Activated T-helper 1 cell treated with anti-CD3 and anti-CD28 coated beads, Interleukin-12 subunit alpha, Interleukin-12 subunit beta, Interleukin-2, Interleukin-4 antibody, amounts not matched to agents 30 ng/mL and 10 ng/mL and 1 ng/mL, durations not matched to agents 14 hours and 24 hours and 36 hours (primary cell): ENCODE data around the gene FYCO1. TPM values are rescaled to one million over a fixed set of nuclear protein-coding genes. Genes with fewer than 3 reads are reported as not detected.

Experiments
- DNase-seq: peaks from one replicate; pipeline ENCODE4 v3.0.0; 2021; ENCODE audit warnings: low spot score
- H3K27ac Mint-ChIP-seq: one replicate; pipeline ENCODE4 v1.8.0; 2021; ENCODE audit warnings: mild to moderate bottlenecking, mixed read lengths
- H3K27me3 Mint-ChIP-seq: one replicate; pipeline ENCODE4 v1.8.0; 2022; ENCODE audit warnings: mild to moderate bottlenecking, moderate library complexity, mixed read lengths; ENCODE audit not compliant: insufficient read depth
- H3K36me3 Mint-ChIP-seq: one replicate; pipeline ENCODE4 v1.8.0; 2021; ENCODE audit warnings: low read depth, mixed read lengths
- H3K4me1 Mint-ChIP-seq: one replicate; pipeline ENCODE4 v1.8.0; 2021; ENCODE audit warnings: low read depth, mixed read lengths
- H3K4me3 Mint-ChIP-seq: one replicate; pipeline ENCODE4 v1.8.0; 2021; ENCODE audit warnings: mild to moderate bottlenecking, moderate library complexity, mixed read lengths
- H3K9me3 Mint-ChIP-seq: one replicate; pipeline ENCODE4 v1.8.0; 2021; ENCODE audit warnings: mixed read lengths
- intact Hi-C: fragments of 100-400 bp; cut with micrococcal nuclease; formaldehyde crosslinking; loops from one replicate; pipeline ENCODE4 v1.15.1; 2024
- total RNA-seq: library from RNA; stranded (reverse); gene quantifications from 2 replicates; pipeline ENCODE4 v1.2.3, GENCODE V29; 2022

The FYCO1 gene
- total RNA-seq, 1 donor from 2014 or later, result 16.3 TPM

DNA sequence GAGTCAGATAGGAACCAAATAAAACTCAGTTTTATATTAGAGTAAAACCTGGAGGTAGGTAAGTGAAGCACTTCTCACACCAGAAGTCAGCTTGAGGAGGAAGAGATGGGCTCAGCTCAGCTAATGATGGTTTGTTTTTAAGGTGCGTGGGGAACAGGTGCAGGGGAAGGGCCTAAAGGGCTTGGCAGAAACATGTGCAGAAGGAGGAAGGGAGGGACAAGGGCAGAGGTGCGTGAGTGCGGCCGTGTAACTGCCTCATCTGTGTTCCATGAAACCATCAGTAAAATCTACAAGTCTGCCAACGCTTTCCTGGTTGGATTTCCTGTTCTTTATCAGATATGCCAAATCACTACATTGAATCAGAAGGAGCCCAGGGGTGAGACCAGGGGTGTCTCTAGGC, 19.9 kb downstream of the FYCO1 start:
- H3K4me1 Mint-ChIP-seq, result peaks cover 98% of the 10 kb centered on the region
- intact Hi-C loops, result loop anchor here (1.0 to 5.0 kb wide), 2 partner anchors 11 to 317 kb away; no protein-coding TSS in a partner anchor
- no peak for DNase-seq
- H3K27ac Mint-ChIP-seq, result peak overlapping the region; percentile 90
- H3K4me3 Mint-ChIP-seq, result peak overlapping the region; percentile 24
- peaks cover 67% of the 10 kb centered on the region for H3K36me3 Mint-ChIP-seq
- peaks cover 3% of the 10 kb centered on the region for H3K9me3 Mint-ChIP-seq
- H3K27me3 Mint-ChIP-seq, result no peaks in the 10 kb centered on the region

DNA sequence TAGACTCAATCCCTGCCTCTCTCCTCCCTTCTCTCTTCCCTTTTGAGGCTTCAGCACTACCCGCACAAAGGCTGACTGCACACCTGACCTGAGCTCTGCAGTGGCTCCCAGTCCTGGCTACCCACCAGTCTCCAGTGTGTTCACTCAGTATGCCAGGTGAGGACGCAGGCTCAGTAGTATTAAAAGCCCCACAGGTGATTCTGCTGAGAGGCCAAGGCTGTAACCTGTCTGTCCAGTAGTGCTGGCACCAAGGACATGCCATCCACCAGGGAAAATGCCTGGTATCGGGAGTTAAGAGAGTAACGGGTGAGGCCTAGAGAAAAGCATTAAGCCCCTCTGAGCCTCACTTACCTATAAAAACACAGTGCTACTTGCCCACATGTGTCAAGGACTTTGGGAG, 20.9 kb downstream of the FYCO1 start:
- intact Hi-C loops, result loop anchor here (5.0 kb wide), 1 partner anchor 318 kb away; no protein-coding TSS in a partner anchor
- DNase-seq, result no peak
- peak overlapping the region; percentile 25 for H3K27ac Mint-ChIP-seq
- no peaks in the 10 kb centered on the region for H3K27me3 Mint-ChIP-seq
- H3K4me3 Mint-ChIP-seq, result no peak overlapping the region
- peaks cover 98% of the 10 kb centered on the region for H3K4me1 Mint-ChIP-seq
- peaks cover 74% of the 10 kb centered on the region for H3K36me3 Mint-ChIP-seq
- peaks cover 3% of the 10 kb centered on the region for H3K9me3 Mint-ChIP-seq

DNA sequence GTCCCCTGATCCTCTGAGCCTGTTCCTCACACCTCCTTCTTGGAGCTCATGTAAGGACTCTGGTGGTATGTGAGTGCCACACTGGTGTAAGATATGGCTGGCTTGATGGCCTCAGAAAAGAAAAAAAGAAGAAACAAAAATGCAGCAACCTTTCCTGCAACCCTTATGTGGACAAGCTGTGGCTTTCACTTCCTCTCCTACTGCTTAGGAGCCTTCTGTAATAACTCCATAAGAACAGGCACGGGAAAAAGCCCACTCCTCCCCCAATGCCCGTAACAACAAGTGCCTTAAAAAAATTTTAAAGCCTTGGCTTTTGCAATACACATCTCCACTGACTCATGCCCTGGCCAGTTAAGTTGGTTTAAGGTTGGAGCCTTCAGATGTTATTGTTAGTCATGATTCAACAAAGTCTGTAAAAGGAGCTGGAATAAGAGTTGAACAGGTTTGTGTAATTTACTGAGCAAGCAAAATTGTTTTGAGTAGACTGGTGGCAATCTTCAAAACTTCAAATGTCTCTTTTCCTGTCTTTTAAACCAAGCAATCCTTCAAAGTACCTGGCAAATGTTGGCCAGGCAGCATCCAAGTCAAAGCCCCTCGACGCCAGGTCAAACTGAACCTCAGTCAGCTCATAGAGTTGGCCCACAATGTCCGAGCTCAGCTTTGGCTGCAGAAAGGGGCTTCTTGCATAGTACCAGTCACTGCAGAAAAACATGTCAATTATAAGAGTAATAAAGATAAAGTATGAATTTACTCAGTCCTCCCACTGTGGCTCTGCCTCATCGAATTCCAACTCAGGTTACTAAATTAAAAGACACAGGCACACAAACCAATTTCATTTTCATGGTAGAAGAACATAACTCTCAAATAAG, 22.9 kb downstream of the FYCO1 start:
- Mint-ChIP-seq H3K9me3 (no peaks in the 10 kb centered on the region), H3K27ac (peak overlapping the region; percentile 72), H3K4me3 (peak overlapping the region; percentile 32), H3K36me3 (peaks cover 78% of the 10 kb centered on the region), H3K27me3 (no peaks in the 10 kb centered on the region), H3K4me1 (peaks cover 98% of the 10 kb centered on the region)
- no peak for DNase-seq
- intact Hi-C loops, result loop anchor here (1.0 kb wide), 2 partner anchors 8 kb away; no protein-coding TSS in a partner anchor

- H3K9me3 Mint-ChIP-seq, result no peaks in the 10 kb centered on the region
- no peak overlapping the region for H3K27ac Mint-ChIP-seq
- intact Hi-C loops, result no loop called here
- DNase-seq, result no peak
- H3K4me3 Mint-ChIP-seq, result no peak overlapping the region
- H3K36me3 Mint-ChIP-seq, result peaks cover 77% of the 10 kb centered on the region
- no peaks in the 10 kb centered on the region for H3K27me3 Mint-ChIP-seq
- peaks cover 99% of the 10 kb centered on the region for H3K4me1 Mint-ChIP-seq
These were observed 25.7 kb downstream of the FYCO1 start for GRCh38 chr3:45969953-45970352.

- Mint-ChIP-seq H3K36me3 (peaks cover 76% of the 10 kb centered on the region), H3K4me3 (no peak overlapping the region), H3K27me3 (no peaks in the 10 kb centered on the region), H3K27ac (no peak overlapping the region), H3K9me3 (no peaks in the 10 kb centered on the region), H3K4me1 (peaks cover 99% of the 10 kb centered on the region)
- intact Hi-C loops, result no loop called here
- DNase-seq, result no peak
These were observed 26.5 kb downstream of the FYCO1 start for GRCh38 chr3:45969116-45969515.

GRCh38 chr3:45968706-45969105, 26.9 kb downstream of the FYCO1 start:
- H3K27me3 Mint-ChIP-seq, result no peaks in the 10 kb centered on the region
- intact Hi-C loops, result no loop called here
- H3K27ac Mint-ChIP-seq, result no peak overlapping the region
- peaks cover 80% of the 10 kb centered on the region for H3K36me3 Mint-ChIP-seq
- DNase-seq, result no peak
- peaks cover 100% of the 10 kb centered on the region for H3K4me1 Mint-ChIP-seq
- no peak overlapping the region for H3K4me3 Mint-ChIP-seq
- no peaks in the 10 kb centered on the region for H3K9me3 Mint-ChIP-seq

DNA sequence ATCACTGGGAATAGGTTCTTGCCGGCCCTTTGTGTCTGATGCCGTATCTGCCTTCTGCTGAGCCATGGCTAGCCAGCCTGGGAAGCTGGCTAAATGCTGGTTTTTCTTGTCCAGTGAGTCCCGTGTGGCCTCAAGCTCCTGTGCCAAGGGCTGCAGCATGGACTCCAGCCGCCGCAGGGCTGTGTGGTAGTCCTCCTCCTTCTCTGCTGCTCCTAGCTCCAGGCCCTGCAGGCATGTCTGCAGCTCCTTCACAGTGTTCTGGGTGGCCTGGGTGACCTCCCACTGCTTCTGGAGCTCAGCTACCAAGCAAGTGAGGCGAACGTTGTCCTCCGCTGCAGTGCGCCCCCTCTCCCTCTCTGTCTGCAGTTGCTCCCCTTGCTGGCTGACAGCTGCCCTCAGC, 27.5 kb downstream of the FYCO1 start:
- Mint-ChIP-seq H3K27me3 (no peaks in the 10 kb centered on the region), H3K9me3 (no peaks in the 10 kb centered on the region), H3K4me1 (peaks cover 100% of the 10 kb centered on the region), H3K36me3 (peaks cover 80% of the 10 kb centered on the region), H3K27ac (peak overlapping the region; percentile 15), H3K4me3 (no peak overlapping the region)
- no peak for DNase-seq
- intact Hi-C loops, result no loop called here

- intact Hi-C loops, result no loop called here
- Mint-ChIP-seq H3K36me3 (peaks cover 80% of the 10 kb centered on the region), H3K4me3 (no peak overlapping the region), H3K9me3 (no peaks in the 10 kb centered on the region), H3K27ac (peak overlapping the region; percentile 9), H3K4me1 (peaks cover 100% of the 10 kb centered on the region), H3K27me3 (no peaks in the 10 kb centered on the region)
- DNase-seq, result no peak
These were observed 27.9 kb downstream of the FYCO1 start for GRCh38 chr3:45967724-45968123.

DNA sequence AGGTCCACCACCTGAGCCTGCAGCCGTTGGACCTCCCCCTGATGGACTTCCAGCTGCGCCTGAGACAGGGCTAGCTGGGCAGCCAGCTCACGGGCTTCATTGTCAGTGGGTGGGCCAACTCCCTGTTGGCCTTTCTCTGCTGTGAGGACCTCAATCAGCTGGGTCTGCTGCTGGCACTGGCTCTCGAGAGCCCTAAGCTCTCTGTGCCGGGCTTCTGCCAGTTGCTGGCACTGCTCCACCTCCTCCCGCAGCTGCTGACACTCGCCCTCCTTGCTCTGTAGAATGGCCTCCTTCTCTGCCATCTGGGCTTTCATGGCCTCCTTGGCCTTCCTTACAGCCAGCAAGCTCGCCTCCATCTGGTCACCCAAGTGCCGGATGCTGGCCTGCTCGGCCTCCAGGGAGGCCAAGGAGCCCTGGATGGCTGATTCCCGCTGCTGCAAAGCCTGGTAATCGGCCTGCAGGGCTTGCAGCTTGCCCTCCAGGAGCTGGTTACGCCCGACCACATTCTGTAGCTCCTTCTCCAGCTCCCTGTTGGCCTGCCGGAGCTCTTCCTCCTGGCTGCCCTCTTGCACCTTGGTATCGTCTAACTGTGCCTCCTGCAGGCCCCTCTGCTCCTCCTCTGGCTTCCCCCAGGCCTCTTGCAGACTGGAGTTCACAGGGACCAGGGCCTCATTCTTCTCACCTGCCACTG, 28.5 kb downstream of the FYCO1 start:
- Mint-ChIP-seq H3K4me3 (peak overlapping the region; percentile 37), H3K27me3 (no peaks in the 10 kb centered on the region), H3K4me1 (peaks cover 100% of the 10 kb centered on the region), H3K36me3 (peaks cover 81% of the 10 kb centered on the region), H3K9me3 (no peaks in the 10 kb centered on the region), H3K27ac (no peak overlapping the region)
- intact Hi-C loops, result no loop called here
- no peak for DNase-seq

- no peaks in the 10 kb centered on the region for H3K27me3 Mint-ChIP-seq
- H3K9me3 Mint-ChIP-seq, result no peaks in the 10 kb centered on the region
- H3K4me1 Mint-ChIP-seq, result peaks cover 100% of the 10 kb centered on the region
- peak overlapping the region; percentile 37 for H3K4me3 Mint-ChIP-seq
- H3K27ac Mint-ChIP-seq, result no peak overlapping the region
- no peak for DNase-seq
- intact Hi-C loops, result no loop called here
- peaks cover 82% of the 10 kb centered on the region for H3K36me3 Mint-ChIP-seq
These were observed 29.2 kb downstream of the FYCO1 start for GRCh38 chr3:45966371-45966791.

DNA sequence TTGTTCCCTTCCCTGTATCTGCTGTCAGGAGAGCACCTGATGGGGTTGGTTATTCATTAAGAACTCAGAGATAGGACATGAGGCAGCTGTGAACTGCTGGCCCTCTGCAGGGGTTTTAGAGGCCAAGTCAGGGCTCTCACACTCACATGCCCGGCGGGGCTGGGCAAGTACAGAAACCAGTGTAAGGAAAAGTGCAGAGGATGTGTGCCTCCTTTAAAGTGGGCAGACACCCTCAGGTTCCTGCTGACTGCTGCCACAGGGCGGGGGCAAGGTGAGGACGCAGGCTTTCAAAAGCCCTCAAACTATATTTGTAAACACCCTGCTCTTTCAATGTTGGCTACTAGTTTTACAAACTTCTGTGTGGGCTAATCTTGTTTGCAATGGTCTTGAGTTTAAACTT, 30.0 kb downstream of the FYCO1 start:
- Mint-ChIP-seq H3K4me3 (peak overlapping the region; percentile 20), H3K27me3 (no peaks in the 10 kb centered on the region), H3K9me3 (peaks cover 4% of the 10 kb centered on the region), H3K36me3 (peaks cover 84% of the 10 kb centered on the region), H3K4me1 (peaks cover 97% of the 10 kb centered on the region), H3K27ac (peak overlapping the region; percentile 59)
- no peak for DNase-seq
- intact Hi-C loops, result loop anchor here (2.0 kb wide), 1 partner anchor 335 kb away; no protein-coding TSS in a partner anchor

DNA sequence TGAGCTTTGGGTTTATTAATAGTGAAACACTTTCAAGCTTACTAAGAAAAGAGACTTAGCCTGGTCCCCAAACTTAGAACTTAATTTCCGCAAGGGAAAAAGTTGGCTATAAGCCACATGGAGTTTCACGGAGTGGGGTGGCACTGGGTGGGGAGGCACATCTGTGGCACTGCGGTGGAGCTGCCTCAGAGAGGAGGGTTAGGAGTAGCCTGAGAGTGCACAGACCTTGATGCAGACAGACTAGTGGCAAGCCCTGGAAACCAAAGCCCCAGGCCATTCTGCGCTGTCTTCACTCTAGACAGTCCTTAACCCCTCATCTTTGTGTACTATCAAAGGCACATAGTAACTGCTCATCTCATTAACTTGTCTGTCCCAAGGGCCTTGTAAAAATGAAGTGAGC, 30.4 kb downstream of the FYCO1 start:
- H3K27ac Mint-ChIP-seq, result peak overlapping the region; percentile 59
- DNase-seq, result no peak
- H3K27me3 Mint-ChIP-seq, result no peaks in the 10 kb centered on the region
- H3K9me3 Mint-ChIP-seq, result peaks cover 4% of the 10 kb centered on the region
- peaks cover 84% of the 10 kb centered on the region for H3K36me3 Mint-ChIP-seq
- H3K4me3 Mint-ChIP-seq, result peak overlapping the region; percentile 20
- peaks cover 96% of the 10 kb centered on the region for H3K4me1 Mint-ChIP-seq
- intact Hi-C loops, result loop anchor here (2.0 kb wide), 1 partner anchor 336 kb away; no protein-coding TSS in a partner anchor

DNA sequence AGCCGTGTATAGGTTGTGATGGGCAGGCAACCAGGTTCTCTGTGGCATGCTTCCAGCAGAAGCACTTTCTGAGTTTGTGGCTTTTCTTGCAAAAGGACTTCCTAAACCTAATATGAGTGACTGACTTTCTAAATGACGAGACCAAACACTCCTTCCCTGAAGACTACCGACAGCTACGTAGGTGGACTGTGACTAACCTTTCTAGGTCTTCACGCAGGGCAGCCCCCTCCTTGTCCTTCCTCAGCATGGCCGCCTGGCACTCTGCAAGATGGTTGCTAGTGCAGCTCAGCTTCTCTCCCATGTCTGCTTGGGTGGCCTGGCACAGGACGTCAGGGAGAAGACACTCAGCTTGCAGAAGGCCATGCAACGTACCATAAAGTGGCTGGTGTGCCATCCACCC, 31.5 kb downstream of the FYCO1 start:
- peaks cover 91% of the 10 kb centered on the region for H3K4me1 Mint-ChIP-seq
- peak overlapping the region; percentile 60 for H3K4me3 Mint-ChIP-seq
- peak overlapping the region; percentile 52 for H3K27ac Mint-ChIP-seq
- peak; percentile 56 for DNase-seq
- peaks cover 4% of the 10 kb centered on the region for H3K9me3 Mint-ChIP-seq
- intact Hi-C loops, result loop anchor here (1.0 to 5.0 kb wide), 10 partner anchors 8 to 337 kb away; partner anchors contain the start of genes CCR1 and CXCR6
- H3K27me3 Mint-ChIP-seq, result no peaks in the 10 kb centered on the region
- peaks cover 85% of the 10 kb centered on the region for H3K36me3 Mint-ChIP-seq
